Measurements from ENCODE around the gene IL13RA1.

IL13RA1 gene

DNA sequence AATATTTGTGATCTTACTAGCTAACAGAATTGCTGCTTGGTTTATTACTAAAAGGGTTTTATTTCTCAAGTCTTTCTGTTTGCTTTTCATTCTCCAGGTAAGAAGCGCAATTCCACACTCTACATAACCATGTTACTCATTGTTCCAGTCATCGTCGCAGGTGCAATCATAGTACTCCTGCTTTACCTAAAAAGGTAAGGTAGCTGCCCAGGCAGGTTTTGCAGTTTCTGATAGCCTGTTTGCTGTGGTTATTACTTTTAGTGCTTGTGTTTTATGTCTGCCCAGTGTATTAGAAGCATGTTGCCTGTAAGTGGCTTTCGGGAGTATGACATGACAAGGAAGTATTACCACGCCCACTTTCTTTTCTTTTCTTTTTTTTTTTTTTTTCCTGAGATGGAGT, 46.4 kb downstream of the IL13RA1 start:
- Histone ChIP-seq H3K27ac (ENCODE audit: poor library complexity, severe bottlenecking) (peak overlapping the region; percentile 5), H3K4me3 (ENCODE audit: severe bottlenecking) (no peak overlapping the region), H3K27me3 (ENCODE audit: insufficient read depth, poor library complexity, severe bottlenecking) (no peaks in the 10 kb centered on the region), H3K4me1 (ENCODE audit: insufficient read depth, poor library complexity, severe bottlenecking) (peaks cover 6% of the 10 kb centered on the region), H3K36me3 (ENCODE audit: low read depth) (no peaks in the 10 kb centered on the region), H3K9me3 (ENCODE audit: severe bottlenecking) (no peaks in the 10 kb centered on the region)
- no peak for TF ChIP-seq CTCF (IDR thresholded peaks at IDR 0.05; ENCODE audit: poor library complexity, severe bottlenecking)
- DNase-seq (ENCODE audit: low spot score) (no peak), ATAC-seq (ENCODE audit: low read depth) (peak; percentile 94)

- H3K27me3 ChIP-seq (ENCODE audit: insufficient read depth, poor library complexity, severe bottlenecking): no peaks in the 10 kb centered on the region
- no peak for TF ChIP-seq CTCF (IDR thresholded peaks at IDR 0.05; ENCODE audit: poor library complexity, severe bottlenecking)
- H3K27ac ChIP-seq (ENCODE audit: poor library complexity, severe bottlenecking): no peak overlapping the region
- H3K4me1 ChIP-seq (ENCODE audit: insufficient read depth, poor library complexity, severe bottlenecking): no peaks in the 10 kb centered on the region
- H3K4me3 ChIP-seq (ENCODE audit: severe bottlenecking): no peak overlapping the region
- no peak for ATAC-seq (ENCODE audit: low read depth)
- H3K9me3 ChIP-seq (ENCODE audit: severe bottlenecking): no peaks in the 10 kb centered on the region
- no peak for DNase-seq (ENCODE audit: low spot score)
- H3K36me3 ChIP-seq (ENCODE audit: low read depth): no peaks in the 10 kb centered on the region
These were observed 52.2 kb downstream of the IL13RA1 start for GRCh38 chrX:118779581-118779980.

DNA sequence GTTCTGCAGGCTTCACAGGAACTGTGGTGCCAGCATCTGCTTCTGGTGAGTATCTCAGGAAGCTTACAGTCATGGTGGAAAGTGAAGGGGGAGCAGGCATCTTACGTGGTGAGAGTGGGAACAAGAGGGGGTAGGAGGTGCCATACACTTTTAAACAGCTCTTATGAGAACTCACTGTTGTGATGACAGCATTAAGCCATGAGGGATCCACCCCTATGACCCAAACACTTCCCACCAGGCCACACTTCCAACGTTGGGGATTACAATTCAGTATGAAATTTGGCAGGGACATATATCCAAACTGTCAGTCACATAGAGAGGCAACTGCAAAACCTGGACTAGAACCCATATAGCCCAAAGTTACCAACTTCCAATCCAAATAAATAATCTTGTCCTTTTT, 53.1 kb downstream of the IL13RA1 start:
- no peaks in the 10 kb centered on the region for H3K36me3 ChIP-seq (ENCODE audit: low read depth)
- H3K27me3 ChIP-seq (ENCODE audit: insufficient read depth, poor library complexity, severe bottlenecking): no peaks in the 10 kb centered on the region
- no peaks in the 10 kb centered on the region for H3K4me1 ChIP-seq (ENCODE audit: insufficient read depth, poor library complexity, severe bottlenecking)
- no peaks in the 10 kb centered on the region for H3K9me3 ChIP-seq (ENCODE audit: severe bottlenecking)
- TF ChIP-seq CTCF (IDR thresholded peaks at IDR 0.05; ENCODE audit: poor library complexity, severe bottlenecking): no peak
- DNase-seq (ENCODE audit: low spot score): no peak
- no peak overlapping the region for H3K4me3 ChIP-seq (ENCODE audit: severe bottlenecking)
- ATAC-seq (ENCODE audit: low read depth): no peak
- no peak overlapping the region for H3K27ac ChIP-seq (ENCODE audit: poor library complexity, severe bottlenecking)

- DNase-seq (ENCODE audit: low spot score): no peak
- ATAC-seq (ENCODE audit: low read depth): no peak
- H3K36me3 ChIP-seq (ENCODE audit: low read depth): no peaks in the 10 kb centered on the region
- no peak overlapping the region for H3K27ac ChIP-seq (ENCODE audit: poor library complexity, severe bottlenecking)
- no peaks in the 10 kb centered on the region for H3K9me3 ChIP-seq (ENCODE audit: severe bottlenecking)
- no peak overlapping the region for H3K4me3 ChIP-seq (ENCODE audit: severe bottlenecking)
- no peaks in the 10 kb centered on the region for H3K27me3 ChIP-seq (ENCODE audit: insufficient read depth, poor library complexity, severe bottlenecking)
- no peak for TF ChIP-seq CTCF (IDR thresholded peaks at IDR 0.05; ENCODE audit: poor library complexity, severe bottlenecking)
- no peaks in the 10 kb centered on the region for H3K4me1 ChIP-seq (ENCODE audit: insufficient read depth, poor library complexity, severe bottlenecking)
These were observed 53.5 kb downstream of the IL13RA1 start for GRCh38 chrX:118780911-118781310.

DNA sequence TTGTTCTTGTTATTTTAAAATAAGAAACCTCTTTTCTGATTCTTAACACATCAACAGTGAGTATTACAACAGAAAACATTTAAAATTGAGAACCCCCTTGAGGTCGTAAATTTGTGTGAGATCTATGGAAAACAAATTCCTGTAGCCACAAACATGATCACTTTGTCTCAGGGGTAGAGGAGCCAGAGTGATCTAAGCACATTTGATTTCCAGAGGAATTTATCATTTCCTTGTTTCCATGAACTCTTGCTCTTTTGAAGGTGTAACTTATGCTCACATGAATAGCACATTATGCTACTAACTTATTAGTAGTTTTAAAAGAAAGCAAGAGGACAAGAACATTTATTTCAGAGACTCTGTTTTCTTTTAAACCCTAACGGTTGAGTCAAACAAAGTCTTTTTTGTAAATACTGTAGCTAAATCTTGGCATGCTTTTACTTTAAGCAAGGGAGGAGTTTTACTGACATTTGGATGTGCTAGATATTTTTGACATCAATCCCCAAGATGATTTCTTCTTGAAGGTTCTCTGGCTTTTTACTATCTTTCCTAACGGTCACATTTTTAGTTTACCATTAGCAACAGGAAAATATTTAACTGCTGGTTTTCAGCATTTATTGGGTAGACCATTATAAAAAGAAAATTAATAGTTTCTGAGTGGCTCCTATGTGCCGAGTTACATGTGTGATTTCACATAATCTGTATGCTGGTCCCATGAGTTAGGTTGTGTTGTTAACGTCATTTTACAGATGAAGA, 68.3 kb downstream of the IL13RA1 start:
- Histone ChIP-seq H3K9me3 (ENCODE audit: severe bottlenecking) (no peaks in the 10 kb centered on the region), H3K36me3 (ENCODE audit: low read depth) (no peaks in the 10 kb centered on the region), H3K27ac (ENCODE audit: poor library complexity, severe bottlenecking) (no peak overlapping the region), H3K27me3 (ENCODE audit: insufficient read depth, poor library complexity, severe bottlenecking) (no peaks in the 10 kb centered on the region), H3K4me3 (ENCODE audit: severe bottlenecking) (no peak overlapping the region), H3K4me1 (ENCODE audit: insufficient read depth, poor library complexity, severe bottlenecking) (no peaks in the 10 kb centered on the region)
- TF ChIP-seq CTCF (IDR thresholded peaks at IDR 0.05; ENCODE audit: poor library complexity, severe bottlenecking): no peak
- ATAC-seq (ENCODE audit: low read depth) (no peak), DNase-seq (ENCODE audit: low spot score) (no peak)
